GM20000 (cell line): ENCODE data around the gene NSDHL.
A peak's percentile ranks its signal among the peaks of the same experiment; 100 is the strongest.

Experiments
- DNase-seq: peaks from one replicate; pipeline ENCODE4 v3.0.0; 2012; ENCODE audit warnings: low spot score
- CTCF ChIP-seq: IDR thresholded peaks from 2 replicates; pipeline ENCODE4 v1.5.1; 2012; ENCODE audit warnings: mild to moderate bottlenecking, control low read depth; ENCODE audit errors: extremely low read depth, missing control alignments

The NSDHL gene

GRCh38 chrX:152817078-152817764 lies 13.6 kb upstream of the NSDHL start:
- no peak for DNase-seq
- TF ChIP-seq CTCF: no peak

- no peak for DNase-seq
- TF ChIP-seq CTCF: no peak
These were observed 12.5 kb upstream of the NSDHL start for GRCh38 chrX:152818356-152818755.

GRCh38 chrX:152819266-152819665 lies 11.6 kb upstream of the NSDHL start:
- DNase-seq: no peak

GRCh38 chrX:152819732-152820131 lies 11.1 kb upstream of the NSDHL start:
- DNase-seq: no peak
- TF ChIP-seq CTCF: no peak

More at GRCh38 chrX:152819266-152819665, 11.6 kb upstream of the NSDHL start:
- no peak for TF ChIP-seq CTCF

- TF ChIP-seq CTCF: peak; percentile 14
- DNase-seq: peak; percentile 6
These were observed 9.6 kb upstream of the NSDHL start for GRCh38 chrX:152821145-152821765.

GRCh38 chrX:152822383-152823086 lies 8.3 kb upstream of the NSDHL start:
- DNase-seq: no peak
- no peak for TF ChIP-seq CTCF

GRCh38 chrX:152823657-152824056 lies 7.2 kb upstream of the NSDHL start:
- no peak for TF ChIP-seq CTCF
- DNase-seq: no peak
